Progenitor cell of endocrine pancreas (in vitro differentiated cells): ENCODE measurements around the gene PCCA. TPM values are rescaled to one million over a fixed set of nuclear protein-coding genes. Genes with fewer than 3 reads are reported as not detected.

Experiments used
- DNase-seq: peaks from one replicate; pipeline ENCODE4 v3.0.0; 2021; ENCODE audit warnings: low spot score; ENCODE audit not compliant: unreplicated experiment
- H3K27ac Mint-ChIP-seq: 2 replicates; pipeline ENCODE4 v1.8.0; 2021; ENCODE audit warnings: mild to moderate bottlenecking, moderate library complexity, mixed read lengths
- H3K27me3 Mint-ChIP-seq: 2 replicates; pipeline ENCODE4 v1.8.0; 2021; ENCODE audit warnings: mixed read lengths
- H3K36me3 Mint-ChIP-seq: 2 replicates; pipeline ENCODE4 v1.8.0; 2022; ENCODE audit warnings: mixed read lengths; ENCODE audit not compliant: insufficient read depth
- H3K4me1 Mint-ChIP-seq: 2 replicates; pipeline ENCODE4 v1.8.0; 2021; ENCODE audit warnings: low read depth, mixed read lengths
- H3K4me3 Mint-ChIP-seq: 2 replicates; pipeline ENCODE4 v1.8.0; 2021; ENCODE audit warnings: low read depth, mild to moderate bottlenecking, moderate library complexity, mixed read lengths
- H3K9me3 Mint-ChIP-seq: 2 replicates; pipeline ENCODE4 v1.8.0; 2021; ENCODE audit warnings: low read depth, mixed read lengths
- CTCF ChIP-seq: fragments of 200-600 bp; sonication (generic); IDR thresholded peaks from one replicate; pipeline ENCODE4 v1.5.0; 2021; ENCODE audit warnings: antibody characterized with exemption, mild to moderate bottlenecking; ENCODE audit not compliant: unreplicated experiment
- total RNA-seq: library from RNA; stranded (reverse); gene quantifications from 2 replicates; pipeline ENCODE4 v1.2.1, GENCODE V29; 2021

PCCA gene
- total RNA-seq, 1 donor from 2014 or later = 48.1 TPM

DNA sequence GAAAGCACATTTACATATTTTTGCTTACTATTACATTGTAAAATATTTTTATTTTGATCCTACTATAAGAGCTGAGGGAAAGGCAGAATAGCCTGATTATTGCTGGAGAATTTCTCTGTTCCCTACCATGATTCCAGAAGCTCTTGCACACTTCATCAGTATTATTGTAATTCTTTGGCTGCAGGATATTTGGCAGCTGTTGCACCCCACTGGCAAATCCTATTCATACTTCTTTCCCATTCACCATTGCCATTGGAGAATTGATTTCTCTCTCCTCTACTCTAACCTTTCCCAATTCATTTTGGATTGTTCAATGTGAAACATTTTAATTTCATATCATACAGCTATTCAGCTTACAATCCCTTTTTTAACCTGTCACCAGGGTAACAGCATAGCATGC is 261.7 kb downstream of the PCCA start:
- H3K4me1 Mint-ChIP-seq = peaks cover 8% of the 10 kb centered on the region
- H3K27me3 Mint-ChIP-seq = no peaks in the 10 kb centered on the region
- peaks cover 7% of the 10 kb centered on the region for H3K36me3 Mint-ChIP-seq
- H3K4me3 Mint-ChIP-seq = no peak overlapping the region
- no peak for DNase-seq
- TF ChIP-seq CTCF = no peak
- no peaks in the 10 kb centered on the region for H3K9me3 Mint-ChIP-seq
- H3K27ac Mint-ChIP-seq = no peak overlapping the region

DNA sequence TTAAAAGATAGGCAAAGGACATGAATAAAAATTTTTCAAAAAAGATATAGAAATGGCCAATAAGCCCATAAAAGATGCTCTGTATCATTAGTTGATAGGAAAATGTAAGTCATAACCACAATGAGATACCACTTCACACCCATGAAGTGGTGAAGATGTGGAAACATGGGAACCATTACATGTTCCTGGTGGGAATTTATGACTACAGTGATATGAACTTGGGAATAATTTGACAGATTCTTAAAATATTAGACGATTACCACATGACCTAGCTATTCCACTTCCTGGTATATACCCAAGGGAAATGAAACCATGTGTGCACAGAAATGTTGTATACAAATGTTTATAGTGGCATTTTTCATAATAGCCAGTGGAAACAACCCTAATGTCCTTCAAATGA is 267.5 kb downstream of the PCCA start:
- TF ChIP-seq CTCF = no peak
- no peaks in the 10 kb centered on the region for H3K9me3 Mint-ChIP-seq
- no peak overlapping the region for H3K4me3 Mint-ChIP-seq
- no peak overlapping the region for H3K27ac Mint-ChIP-seq
- H3K36me3 Mint-ChIP-seq = peaks cover 1% of the 10 kb centered on the region
- peaks cover 5% of the 10 kb centered on the region for H3K4me1 Mint-ChIP-seq
- no peak for DNase-seq
- no peaks in the 10 kb centered on the region for H3K27me3 Mint-ChIP-seq

DNA sequence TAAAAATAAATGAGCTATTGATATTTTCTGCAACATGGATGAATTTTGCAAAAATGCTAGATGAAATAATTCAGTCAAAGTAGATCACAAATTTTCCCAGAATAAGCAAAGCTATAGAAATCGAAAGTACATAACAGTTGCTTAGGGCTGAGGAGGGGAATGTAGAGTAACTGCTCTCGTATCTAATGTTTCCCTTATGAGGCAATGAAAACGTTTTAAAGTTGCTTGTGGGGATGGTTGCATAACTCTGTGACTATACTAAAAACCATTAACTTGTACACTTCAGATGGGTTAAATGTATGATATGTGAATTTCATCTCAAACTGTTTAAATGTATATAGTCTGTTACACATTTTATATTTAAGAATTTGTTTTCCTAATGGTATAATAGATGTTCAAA is 268.0 kb downstream of the PCCA start:
- Mint-ChIP-seq H3K27me3 (no peaks in the 10 kb centered on the region), H3K36me3 (peaks cover 1% of the 10 kb centered on the region)

DNA sequence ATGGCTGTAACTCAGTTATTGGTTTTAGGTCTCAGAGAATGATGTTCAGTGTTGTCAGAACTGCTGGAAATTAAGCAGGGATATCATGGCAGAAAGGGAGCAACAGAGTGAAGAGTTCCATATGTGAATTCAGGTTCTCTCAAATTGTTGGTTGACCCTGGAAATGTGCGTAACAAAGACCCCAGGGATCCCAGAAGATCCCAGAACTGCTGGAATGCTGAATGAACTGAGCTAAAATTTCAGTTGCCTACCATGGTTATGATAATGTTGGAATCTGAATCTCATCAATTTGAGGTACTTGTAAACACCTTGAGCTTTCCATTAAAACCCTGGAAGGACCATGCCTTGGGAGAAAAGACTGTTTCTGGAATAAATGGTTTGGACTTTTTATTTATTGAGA is 268.9 kb downstream of the PCCA start:
- DNase-seq = no peak
- no peak overlapping the region for H3K4me3 Mint-ChIP-seq

More for the DNA sequence above, 268.0 kb downstream of the PCCA start:
- no peak overlapping the region for H3K27ac Mint-ChIP-seq
- TF ChIP-seq CTCF = no peak
- H3K4me3 Mint-ChIP-seq = no peak overlapping the region
- H3K4me1 Mint-ChIP-seq = peaks cover 5% of the 10 kb centered on the region
- H3K9me3 Mint-ChIP-seq = no peaks in the 10 kb centered on the region
- no peak for DNase-seq

GRCh38 chr13:100361504-100361903 is 272.6 kb downstream of the PCCA start:
- no peak overlapping the region for H3K4me3 Mint-ChIP-seq
- TF ChIP-seq CTCF = no peak
- H3K9me3 Mint-ChIP-seq = no peaks in the 10 kb centered on the region
- DNase-seq = no peak
- H3K27me3 Mint-ChIP-seq = no peaks in the 10 kb centered on the region
- H3K4me1 Mint-ChIP-seq = no peaks in the 10 kb centered on the region
- no peak overlapping the region for H3K27ac Mint-ChIP-seq
- peaks cover 2% of the 10 kb centered on the region for H3K36me3 Mint-ChIP-seq

More for the DNA sequence above, 268.9 kb downstream of the PCCA start:
- H3K9me3 Mint-ChIP-seq = no peaks in the 10 kb centered on the region
- no peak overlapping the region for H3K27ac Mint-ChIP-seq
- H3K36me3 Mint-ChIP-seq = peaks cover 1% of the 10 kb centered on the region
- H3K4me1 Mint-ChIP-seq = peaks cover 5% of the 10 kb centered on the region
- TF ChIP-seq CTCF = no peak
- H3K27me3 Mint-ChIP-seq = no peaks in the 10 kb centered on the region

- Mint-ChIP-seq H3K36me3 (peaks cover 2% of the 10 kb centered on the region), H3K27me3 (no peaks in the 10 kb centered on the region), H3K4me1 (no peaks in the 10 kb centered on the region), H3K9me3 (no peaks in the 10 kb centered on the region), H3K4me3 (no peak overlapping the region), H3K27ac (no peak overlapping the region)
- TF ChIP-seq CTCF = no peak
- no peak for DNase-seq
These were observed 273.5 kb downstream of the PCCA start for GRCh38 chr13:100362371-100362770.
